NCI-H1092 (cell line): ENCODE measurements around the gene GANAB.
A peak's percentile ranks its signal among the peaks of the same experiment; 100 is the strongest.
"Not testable (repeated sequence)": the region's sequence is repeated elsewhere in the genome, so short reads cannot be mapped to it uniquely, and the experiment has no call there.

Source experiments
- DNase-seq: peaks from one replicate; lab custom pipeline; 2025; lab: John Stamatoyannopoulos, UW

Gene GANAB

DNA sequence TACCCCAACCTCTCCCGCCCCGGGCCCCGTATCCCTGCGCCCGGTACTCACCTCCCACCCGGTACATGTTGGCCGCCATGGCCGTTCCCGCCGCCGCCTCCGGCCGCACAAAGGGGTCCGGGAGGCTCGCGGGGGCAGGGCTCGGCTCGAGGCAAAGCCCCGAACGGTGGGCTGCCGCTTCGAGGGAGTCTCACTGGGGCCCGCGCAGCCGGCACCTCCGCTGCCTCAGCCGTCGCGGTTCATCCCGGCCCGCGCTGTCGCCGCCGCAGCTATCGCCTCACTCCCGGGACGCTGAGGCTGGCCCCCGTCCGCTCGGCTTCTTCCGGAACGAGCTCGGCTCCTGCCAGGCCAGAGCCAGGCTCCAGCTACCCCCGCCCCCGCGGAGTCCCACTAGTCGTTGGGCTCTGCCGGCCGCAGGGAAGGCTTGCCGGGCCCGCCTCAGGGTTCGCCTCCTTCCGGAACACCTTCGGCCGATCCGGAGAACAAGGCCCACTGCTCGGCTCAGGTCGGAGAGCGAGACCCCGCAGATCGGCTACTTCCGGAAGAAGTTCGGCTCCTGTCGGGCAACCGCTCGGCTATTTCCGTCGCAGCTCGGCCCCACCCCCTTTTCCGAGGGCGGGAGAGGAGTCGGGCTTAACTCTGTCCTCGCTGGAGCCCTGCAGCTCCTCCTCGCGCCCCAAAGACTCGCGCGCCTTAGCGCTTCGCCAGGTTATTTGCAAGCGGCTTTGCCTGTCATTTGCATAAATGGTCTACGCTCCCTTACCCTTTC lies 44.9 kb downstream of the GANAB start, which contains the start of gene MTA2:
Gene MTA2 (minus strand): TSS at position 494 of the 769 bp plus-strand sequence. CDS start 415 bp downstream, at position 79.
- DNase-seq: peak; percentile 100

DNA sequence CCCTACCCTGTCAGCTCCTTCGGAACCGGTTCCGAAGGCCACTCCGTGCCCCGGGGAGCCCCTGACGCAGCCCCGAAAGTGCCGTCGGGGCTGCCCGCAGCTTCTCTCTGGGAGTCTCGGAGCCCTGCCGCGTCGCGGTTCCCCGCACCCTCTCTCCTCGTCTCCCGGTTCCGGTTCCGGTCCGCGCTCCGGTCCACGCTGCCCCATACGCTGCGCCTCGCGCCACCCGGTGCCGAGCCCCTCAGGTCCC lies 45.4 kb downstream of the GANAB start:
- no peak for DNase-seq

- no peak for DNase-seq
These were observed 45.9 kb downstream of the GANAB start for GRCh38 chr11:62600367-62601121.

DNA sequence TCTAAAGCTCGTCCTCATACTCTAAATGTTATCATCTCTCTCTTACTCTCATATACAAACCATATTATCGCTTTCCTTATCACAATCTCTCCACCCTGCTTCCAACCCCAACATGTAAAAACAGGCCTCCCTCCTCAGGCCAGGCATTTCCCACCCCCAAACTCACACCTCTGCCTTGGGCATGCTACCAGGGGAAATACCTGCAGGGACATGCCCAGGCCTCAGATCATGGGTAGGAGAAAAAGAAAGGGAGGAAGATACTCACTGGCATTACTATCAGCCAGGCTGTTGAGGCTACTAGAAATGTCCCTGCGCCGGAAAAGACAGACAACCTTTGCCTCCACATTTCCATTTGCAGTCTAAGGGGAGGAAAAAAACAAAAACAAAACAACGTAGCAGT lies 46.5 kb downstream of the GANAB start:
- no peak for DNase-seq

- DNase-seq: peak; percentile 24
These were observed 47.2 kb downstream of the GANAB start for GRCh38 chr11:62599069-62599696.

DNA sequence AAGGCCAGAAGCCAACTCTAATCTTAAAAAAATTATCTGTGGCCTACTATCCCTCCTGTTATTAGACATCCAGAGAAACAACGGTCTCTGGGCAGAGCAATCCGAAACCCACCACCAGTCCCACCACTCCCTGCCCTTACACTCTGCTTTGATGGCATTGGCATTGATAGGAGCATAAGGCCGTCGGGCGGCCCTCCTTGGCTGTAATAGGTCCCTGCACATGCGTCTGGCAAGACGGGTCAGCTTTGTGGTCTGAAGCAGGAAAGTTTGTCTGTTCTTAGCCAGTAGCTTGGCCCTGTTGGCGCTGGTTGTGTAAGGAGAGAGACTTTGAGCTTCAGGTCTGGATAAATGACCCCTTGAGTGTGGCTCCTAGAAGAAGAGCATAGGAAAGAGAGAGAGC lies 51.3 kb downstream of the GANAB start:
- DNase-seq: no peak

DNA sequence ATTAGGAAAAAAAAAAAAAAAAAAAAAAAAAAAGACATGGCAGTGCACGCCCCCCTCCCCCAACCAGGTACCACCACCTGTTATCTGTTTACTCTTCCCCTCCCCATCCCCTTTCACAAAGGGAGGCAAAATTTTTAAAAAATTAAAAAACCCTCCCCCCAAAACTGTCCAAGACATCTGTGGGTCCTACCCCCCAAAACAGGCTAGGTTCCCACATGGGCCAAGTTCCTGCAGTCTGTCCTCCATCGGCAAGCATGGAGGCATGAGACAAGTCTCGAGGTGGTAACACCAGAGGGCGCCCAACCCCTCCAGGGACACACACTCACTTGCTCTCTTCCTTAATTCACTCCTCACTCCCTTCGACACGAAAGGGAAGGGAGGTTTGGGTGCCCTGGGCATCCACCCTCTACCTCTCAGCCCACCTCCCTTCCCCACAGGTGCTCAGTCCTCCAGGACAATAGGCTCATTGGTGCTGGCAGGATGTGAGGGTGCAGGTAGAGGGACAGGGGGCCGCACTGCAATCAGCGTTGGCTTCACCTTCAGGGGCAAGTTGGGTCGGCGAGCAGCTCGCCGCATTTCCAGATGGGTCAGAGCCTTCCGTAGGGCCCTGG lies 52.9 kb downstream of the GANAB start:
- peak; percentile 37 for DNase-seq

DNA sequence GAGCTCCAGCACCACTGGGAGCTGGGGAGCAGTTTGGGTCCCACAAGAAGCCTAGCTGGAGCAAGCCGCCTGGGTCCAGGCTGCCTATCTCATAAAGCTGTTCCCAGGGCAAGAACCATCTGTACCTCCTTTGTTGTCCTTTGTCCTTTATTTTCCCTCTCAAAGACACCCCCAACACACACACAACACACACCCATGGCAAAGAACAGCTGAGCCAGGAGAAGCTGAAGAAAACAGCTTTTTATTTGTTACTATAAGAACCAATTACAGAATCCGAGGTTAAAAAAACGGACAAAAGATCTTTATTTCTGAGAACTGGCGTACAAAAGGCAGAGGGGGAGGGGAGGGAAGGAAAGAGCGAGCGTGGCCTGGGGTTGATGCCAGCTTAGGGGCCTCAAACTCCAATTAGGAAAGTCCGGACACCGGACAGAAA lies 53.4 kb downstream of the GANAB start:
- DNase-seq: no peak

DNA sequence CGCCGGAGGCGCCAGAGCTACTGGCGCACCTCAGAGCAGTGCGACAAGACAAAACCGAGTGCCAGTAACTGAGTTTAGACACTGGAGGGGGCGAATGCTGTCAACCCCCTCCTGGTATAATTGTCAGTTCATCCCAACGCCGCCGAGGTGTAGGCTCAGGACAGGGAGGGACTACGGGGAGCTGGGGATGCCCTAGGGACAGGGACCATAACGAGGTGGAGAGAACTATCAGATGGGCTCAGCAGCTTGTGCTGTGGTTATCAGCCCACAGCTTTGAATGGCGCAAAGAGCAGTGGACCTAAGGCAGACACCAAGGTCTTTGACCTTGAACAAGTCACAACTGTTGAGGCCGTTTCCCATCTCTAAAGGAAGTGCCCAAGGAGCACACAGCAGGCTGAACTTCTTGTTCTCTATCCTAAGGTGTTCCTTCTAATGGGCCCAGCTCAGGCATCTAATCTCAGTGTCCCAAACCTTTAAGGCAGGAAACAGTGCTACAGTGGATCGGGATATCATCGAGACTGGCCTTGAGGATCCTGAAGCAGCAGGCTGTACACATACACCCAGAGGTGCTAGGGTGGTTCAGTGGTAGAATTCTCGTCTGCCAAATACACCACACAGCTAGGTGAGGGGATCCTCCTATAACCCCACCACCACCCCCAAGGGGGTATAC lies 54.1 kb downstream of the GANAB start:
- DNase-seq: no peak

- peak; percentile 100 for DNase-seq
These were observed 54.8 kb downstream of the GANAB start, which contains the start of gene TUT1 for GRCh38 chr11:62591448-62592145. TSS of gene TUT1 (minus strand) at chr11:62591523. CDS start at chr11:62591485, 38 bp downstream.

DNA sequence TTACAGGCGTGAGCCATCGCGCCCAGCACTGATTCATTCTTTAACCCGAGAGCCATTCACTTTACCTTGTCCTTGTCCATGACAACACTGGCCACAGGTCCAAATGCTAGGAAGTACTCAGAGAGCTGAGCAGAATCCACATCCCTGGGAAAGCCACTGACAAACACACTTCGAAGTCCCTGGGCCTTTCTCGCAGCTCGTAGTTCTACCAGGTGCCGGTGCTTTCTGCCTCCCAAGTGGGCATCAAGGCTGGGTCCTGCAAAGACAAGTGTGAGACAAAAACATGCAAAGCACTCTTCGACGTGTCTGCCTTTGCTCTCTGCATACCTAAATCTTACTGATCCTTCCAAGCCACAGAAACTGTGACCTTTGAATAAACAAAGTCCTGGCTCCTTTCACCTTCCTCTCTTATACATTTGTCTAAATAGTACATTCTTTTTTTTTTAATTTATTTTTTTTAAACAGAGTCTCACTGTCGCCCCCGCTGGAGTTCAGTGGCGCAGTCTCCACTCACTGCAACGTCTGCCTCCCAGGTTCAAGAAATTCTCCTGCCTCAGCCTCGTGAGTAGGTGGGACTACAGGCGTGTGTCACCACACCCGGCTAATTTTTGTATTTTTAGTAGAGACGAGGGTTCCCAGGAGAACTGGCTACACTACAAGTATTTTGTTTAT lies 57.3 kb downstream of the GANAB start:
- no peak for DNase-seq

- not testable (repeated sequence) for DNase-seq
These were observed 61.1 kb downstream of the GANAB start for GRCh38 chr11:62585356-62585755.

DNA sequence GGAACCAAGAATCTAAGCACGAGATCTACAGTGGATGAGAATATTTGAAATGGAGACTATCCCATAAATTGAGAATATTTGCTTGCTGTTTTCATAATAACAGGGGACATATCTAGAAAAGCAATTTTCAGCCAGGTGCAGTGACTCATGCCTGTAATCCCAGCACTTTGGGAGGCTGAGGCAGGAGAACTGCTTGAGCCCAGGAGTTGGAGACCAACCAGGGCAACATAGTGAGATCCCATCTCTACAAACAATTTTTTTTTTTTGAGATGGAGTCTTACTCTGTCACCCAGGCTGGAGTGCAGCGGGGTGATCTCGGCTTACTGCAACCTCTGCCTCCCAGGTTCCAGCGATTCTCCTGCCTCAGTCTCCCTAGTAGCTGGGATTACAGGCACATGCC lies 64.7 kb downstream of the GANAB start:
- not testable (repeated sequence) for DNase-seq

GRCh38 chr11:62580959-62581715 lies 65.3 kb downstream of the GANAB start:
- DNase-seq: no peak

DNA sequence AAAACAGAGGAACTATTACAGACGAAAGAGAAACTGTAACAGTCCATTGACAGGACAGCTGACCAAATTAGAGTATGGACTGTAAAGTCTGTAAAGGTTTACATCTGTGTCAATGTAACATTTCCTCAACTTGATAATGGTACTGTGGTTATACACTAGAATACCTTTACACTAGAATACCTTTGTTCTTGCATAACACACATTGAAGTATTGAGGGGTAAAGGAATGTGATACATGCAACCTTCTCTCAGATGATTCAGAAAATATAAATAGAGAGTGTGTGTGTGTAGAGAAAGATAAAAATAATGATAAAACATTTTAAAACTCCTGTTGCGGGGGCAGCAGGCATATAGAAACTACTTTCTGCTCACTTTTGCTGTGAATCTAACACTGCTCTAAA lies 67.2 kb downstream of the GANAB start:
- no peak for DNase-seq

DNA sequence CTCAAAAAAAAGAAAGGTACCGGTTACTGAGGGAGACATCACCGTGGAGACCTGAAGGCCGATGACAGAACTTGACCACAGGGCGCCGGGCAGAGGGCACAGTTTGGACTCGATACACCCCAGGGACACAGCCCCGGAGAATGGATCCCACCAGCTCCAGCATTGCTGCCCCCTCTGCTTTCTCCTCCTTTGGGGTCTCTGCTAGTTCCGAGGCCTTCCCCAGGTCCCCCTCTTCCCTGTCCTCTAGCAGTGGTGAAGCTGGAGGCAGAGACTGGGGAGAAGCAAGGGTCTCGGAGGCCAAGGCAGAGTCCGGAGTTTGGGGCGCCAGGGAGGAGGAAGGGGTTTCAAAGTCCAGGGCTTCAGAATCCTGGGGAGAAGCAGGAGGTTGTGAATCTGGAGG lies 67.9 kb downstream of the GANAB start:
- DNase-seq: no peak

DNA sequence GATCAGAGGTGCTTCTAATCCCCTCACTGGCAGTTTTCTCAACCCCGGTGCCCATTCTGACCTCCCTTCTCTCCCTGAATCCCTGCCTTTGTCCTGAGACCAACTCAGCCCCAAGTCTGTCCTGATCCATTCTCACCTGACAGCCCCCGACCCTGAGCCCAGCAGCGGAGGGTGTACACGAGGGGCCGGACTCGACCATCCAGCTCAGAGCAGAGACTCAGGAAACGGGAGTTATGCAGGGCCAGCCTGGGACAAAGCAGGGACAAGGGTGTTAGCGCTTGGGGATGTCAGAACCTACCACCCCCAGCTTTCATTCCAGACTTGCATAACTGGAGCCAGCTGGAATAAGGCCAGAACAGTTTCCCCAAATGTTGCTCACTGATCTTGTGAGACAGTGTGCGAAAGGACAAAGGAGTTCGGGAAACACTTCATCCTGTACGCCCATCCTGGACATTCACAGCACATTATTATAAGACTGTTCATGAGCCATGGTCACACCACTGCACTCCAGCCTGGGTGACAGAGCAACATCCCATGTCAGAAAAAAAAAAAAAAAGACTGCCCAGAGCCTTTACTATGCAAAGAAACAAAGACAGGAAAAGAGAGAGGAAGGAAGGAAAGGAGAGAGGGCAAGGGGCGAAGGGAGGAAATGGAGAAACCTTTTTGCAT lies 69.2 kb downstream of the GANAB start:
- DNase-seq: no peak

DNA sequence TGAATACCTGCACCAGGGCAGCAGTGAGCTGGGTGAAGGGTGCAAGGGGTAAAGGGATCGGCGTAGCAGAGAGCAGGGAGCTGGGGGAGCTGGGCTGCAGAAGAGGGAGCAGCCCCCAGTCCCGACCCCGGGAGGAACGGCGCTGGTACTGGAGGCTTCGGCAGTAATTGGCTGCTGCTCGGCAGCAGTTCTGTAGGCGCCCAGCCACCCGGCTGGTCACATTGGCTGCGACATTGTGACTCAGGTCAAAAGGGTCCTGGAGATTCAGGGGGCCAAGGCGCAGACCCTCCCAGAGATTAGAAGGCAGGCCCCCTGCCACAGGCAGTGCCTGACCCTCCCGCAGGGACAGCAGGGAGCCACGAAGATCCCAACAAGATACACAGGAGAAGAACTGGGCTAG lies 70.6 kb downstream of the GANAB start:
- DNase-seq: no peak

DNA sequence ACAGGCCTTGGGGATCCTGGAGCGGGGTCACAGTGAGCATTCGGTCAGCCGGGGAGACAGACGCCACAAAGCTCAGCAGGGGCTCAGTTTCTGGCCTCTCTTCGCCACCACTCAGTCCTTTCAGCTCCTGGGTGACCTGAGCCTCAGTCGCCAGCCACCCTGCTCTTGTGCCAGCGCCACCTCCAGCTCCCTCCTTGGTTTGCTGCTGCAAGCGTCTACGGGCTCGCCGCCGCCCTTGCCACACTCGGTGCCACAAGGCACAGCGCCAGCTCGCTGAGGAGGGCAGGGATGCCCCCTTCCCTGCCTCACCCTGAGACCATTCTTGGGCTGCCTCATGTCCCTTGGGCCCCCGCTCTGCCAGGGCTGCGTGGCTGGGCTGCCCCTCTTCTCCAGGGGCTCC lies 71.3 kb downstream of the GANAB start:
- DNase-seq: no peak
